ENCODE results near the gene GHSR.
"Not testable (repeated sequence)": the region's sequence is repeated elsewhere in the genome, so short reads cannot be mapped to it uniquely, and the experiment has no call there.

GHSR gene

GRCh38 chr3:172447611-172448579 lies at the start of gene GHSR:
Gene GHSR (minus strand): TSS chr3:172448456. CDS start chr3:172448413, 43 bp downstream.
- peaks cover 7% of the 10 kb centered on the region for H3K4me1 ChIP-seq (ENCODE audit: insufficient read depth, insufficient read length)
- H3K36me3 ChIP-seq (ENCODE audit: insufficient read depth, insufficient read length, low read length) = no peaks in the 10 kb centered on the region
- H3K9ac ChIP-seq (ENCODE audit: insufficient read length, low read depth) = no peak within 1 kb of the TSS
- DNase-seq (ENCODE audit: low read depth, low spot score) = no peak
- peak; percentile 93 for TF ChIP-seq SUZ12 (IDR thresholded peaks at IDR 0.05; ENCODE audit: extremely low read depth, insufficient read depth, insufficient read length)
- no peak for TF ChIP-seq YY1 (IDR thresholded peaks at IDR 0.05; ENCODE audit: insufficient read depth, insufficient read length)
- H3K4me3 ChIP-seq (ENCODE audit: insufficient read length, low read depth) = peak within 1 kb of the TSS; percentile 27
- H3K9me3 ChIP-seq (ENCODE audit: insufficient read depth, low read length) = no peaks in the 10 kb centered on the region
- peaks cover 57% of the 10 kb centered on the region for H3K27me3 ChIP-seq (ENCODE audit: insufficient read depth, insufficient read length)

- H3K9ac ChIP-seq (ENCODE audit: insufficient read length, low read depth); H3K9me3 ChIP-seq (ENCODE audit: insufficient read depth, low read length); H3K4me1 ChIP-seq (ENCODE audit: insufficient read depth, insufficient read length); H3K4me3 ChIP-seq (ENCODE audit: insufficient read length, low read depth); H3K27me3 ChIP-seq (ENCODE audit: insufficient read depth, insufficient read length); H3K36me3 ChIP-seq (ENCODE audit: insufficient read depth, insufficient read length, low read length): not testable (repeated sequence)
- DNase-seq (ENCODE audit: low read depth, low spot score) = peak; percentile 57
These were observed 42.0 kb upstream of the GHSR start for GRCh38 chr3:172490198-172490669.

- H3K36me3 ChIP-seq (ENCODE audit: insufficient read depth, insufficient read length, low read length) = no peaks in the 10 kb centered on the region
- no peak overlapping the region for H3K9ac ChIP-seq (ENCODE audit: insufficient read length, low read depth)
- no peaks in the 10 kb centered on the region for H3K27me3 ChIP-seq (ENCODE audit: insufficient read depth, insufficient read length)
- no peak for DNase-seq (ENCODE audit: low read depth, low spot score)
- H3K9me3 ChIP-seq (ENCODE audit: insufficient read depth, low read length) = no peaks in the 10 kb centered on the region
- no peaks in the 10 kb centered on the region for H3K4me1 ChIP-seq (ENCODE audit: insufficient read depth, insufficient read length)
- TF ChIP-seq ZNF274 (IDR thresholded peaks at IDR 0.05; ENCODE audit: low read depth, low read length) (no peak), SUZ12 (IDR thresholded peaks at IDR 0.05; ENCODE audit: extremely low read depth, insufficient read depth, insufficient read length) (no peak), YY1 (IDR thresholded peaks at IDR 0.05; ENCODE audit: insufficient read depth, insufficient read length) (no peak)
- no peak overlapping the region for H3K4me3 ChIP-seq (ENCODE audit: insufficient read length, low read depth)
These were observed 29.9 kb upstream of the GHSR start for GRCh38 chr3:172478116-172478515.

- Histone ChIP-seq H3K9ac (ENCODE audit: insufficient read length, low read depth) (no peak overlapping the region), H3K27me3 (ENCODE audit: insufficient read depth, insufficient read length) (no peaks in the 10 kb centered on the region), H3K4me1 (ENCODE audit: insufficient read depth, insufficient read length) (no peaks in the 10 kb centered on the region), H3K36me3 (ENCODE audit: insufficient read depth, insufficient read length, low read length) (no peaks in the 10 kb centered on the region), H3K9me3 (ENCODE audit: insufficient read depth, low read length) (peaks cover 8% of the 10 kb centered on the region), H3K4me3 (ENCODE audit: insufficient read length, low read depth) (no peak overlapping the region)
- no peak for DNase-seq (ENCODE audit: low read depth, low spot score)
- no peak for TF ChIP-seq SUZ12 (IDR thresholded peaks at IDR 0.05; ENCODE audit: extremely low read depth, insufficient read depth, insufficient read length)
- TF ChIP-seq YY1 (IDR thresholded peaks at IDR 0.05; ENCODE audit: insufficient read depth, insufficient read length) = no peak
- no peak for TF ChIP-seq ZNF274 (IDR thresholded peaks at IDR 0.05; ENCODE audit: low read depth, low read length)
These were observed 28.1 kb upstream of the GHSR start for GRCh38 chr3:172476347-172476746.

GRCh38 chr3:172475703-172476102 lies 27.4 kb upstream of the GHSR start:
- Histone ChIP-seq H3K27me3 (ENCODE audit: insufficient read depth, insufficient read length) (no peaks in the 10 kb centered on the region), H3K9ac (ENCODE audit: insufficient read length, low read depth) (no peak overlapping the region), H3K4me1 (ENCODE audit: insufficient read depth, insufficient read length) (no peaks in the 10 kb centered on the region), H3K36me3 (ENCODE audit: insufficient read depth, insufficient read length, low read length) (no peaks in the 10 kb centered on the region), H3K9me3 (ENCODE audit: insufficient read depth, low read length) (peaks cover 8% of the 10 kb centered on the region), H3K4me3 (ENCODE audit: insufficient read length, low read depth) (no peak overlapping the region)
- no peak for TF ChIP-seq ZNF274 (IDR thresholded peaks at IDR 0.05; ENCODE audit: low read depth, low read length)
- no peak for TF ChIP-seq YY1 (IDR thresholded peaks at IDR 0.05; ENCODE audit: insufficient read depth, insufficient read length)
- no peak for TF ChIP-seq SUZ12 (IDR thresholded peaks at IDR 0.05; ENCODE audit: extremely low read depth, insufficient read depth, insufficient read length)
- no peak for DNase-seq (ENCODE audit: low read depth, low spot score)

- H3K9me3 ChIP-seq (ENCODE audit: insufficient read depth, low read length) = peaks cover 8% of the 10 kb centered on the region
- TF ChIP-seq ZNF274 (IDR thresholded peaks at IDR 0.05; ENCODE audit: low read depth, low read length) = no peak
- no peak for TF ChIP-seq YY1 (IDR thresholded peaks at IDR 0.05; ENCODE audit: insufficient read depth, insufficient read length)
- TF ChIP-seq SUZ12 (IDR thresholded peaks at IDR 0.05; ENCODE audit: extremely low read depth, insufficient read depth, insufficient read length) = no peak
- DNase-seq (ENCODE audit: low read depth, low spot score) = no peak
- no peak overlapping the region for H3K4me3 ChIP-seq (ENCODE audit: insufficient read length, low read depth)
- H3K36me3 ChIP-seq (ENCODE audit: insufficient read depth, insufficient read length, low read length) = no peaks in the 10 kb centered on the region
- peaks cover 2% of the 10 kb centered on the region for H3K4me1 ChIP-seq (ENCODE audit: insufficient read depth, insufficient read length)
- H3K9ac ChIP-seq (ENCODE audit: insufficient read length, low read depth) = no peak overlapping the region
- H3K27me3 ChIP-seq (ENCODE audit: insufficient read depth, insufficient read length) = no peaks in the 10 kb centered on the region
These were observed 23.6 kb upstream of the GHSR start for GRCh38 chr3:172471903-172472302.

- TF ChIP-seq YY1 (IDR thresholded peaks at IDR 0.05; ENCODE audit: insufficient read depth, insufficient read length) (no peak), ZNF274 (IDR thresholded peaks at IDR 0.05; ENCODE audit: low read depth, low read length) (no peak), SUZ12 (IDR thresholded peaks at IDR 0.05; ENCODE audit: extremely low read depth, insufficient read depth, insufficient read length) (no peak)
- no peaks in the 10 kb centered on the region for H3K36me3 ChIP-seq (ENCODE audit: insufficient read depth, insufficient read length, low read length)
These were observed 22.3 kb upstream of the GHSR start for GRCh38 chr3:172470588-172470987.

More at GRCh38 chr3:172470588-172470987, 22.3 kb upstream of the GHSR start:
- H3K27me3 ChIP-seq (ENCODE audit: insufficient read depth, insufficient read length) = no peaks in the 10 kb centered on the region
- peaks cover 8% of the 10 kb centered on the region for H3K9me3 ChIP-seq (ENCODE audit: insufficient read depth, low read length)
- no peak for DNase-seq (ENCODE audit: low read depth, low spot score)
- no peak overlapping the region for H3K4me3 ChIP-seq (ENCODE audit: insufficient read length, low read depth)
- no peak overlapping the region for H3K9ac ChIP-seq (ENCODE audit: insufficient read length, low read depth)
- H3K4me1 ChIP-seq (ENCODE audit: insufficient read depth, insufficient read length) = peaks cover 2% of the 10 kb centered on the region
